PFSK-1 (cell line): ENCODE results near the gene RNF175.

Source experiments
- FOXP2 ChIP-seq: optimal IDR thresholded peaks from 2 replicates; pipeline ENCODE3; 2011; ENCODE audit warnings: borderline replicate concordance, control low read depth, inconsistent platforms; ENCODE audit not compliant: insufficient read depth; ENCODE audit errors: extremely low read length, extremely low read depth
- POLR2AphosphoS5 ChIP-seq: IDR thresholded peaks from 2 replicates; pipeline ENCODE4 v1.6.1; 2012; ENCODE audit warnings: low read depth, mild to moderate bottlenecking, control low read depth, low read length, moderate library complexity
- SIN3A ChIP-seq: IDR thresholded peaks from 2 replicates; pipeline ENCODE4 v1.6.1; 2012; ENCODE audit warnings: mild to moderate bottlenecking, low read length, moderate library complexity, borderline replicate concordance; ENCODE audit not compliant: insufficient read depth
- TAF1 ChIP-seq: IDR thresholded peaks from 2 replicates; pipeline ENCODE4 v1.6.1; 2012; ENCODE audit warnings: low read length, control low read depth, borderline replicate concordance; ENCODE audit not compliant: insufficient read depth
- TF ChIP-seq, protein P1 (sequence below), 2 experiments: IDR thresholded peaks; 2 replicates each; pipeline versions ENCODE4 v1.6.1 to v1.8.0; 2011 to 2012; ENCODE audit warnings: low read depth in 2 of 2, low read length in 2 of 2, control low read depth in 1 of 2, inconsistent platforms in 1 of 2, mild to moderate bottlenecking in 1 of 2, moderate library complexity in 1 of 2; ENCODE audit not compliant: insufficient read depth in 1 of 2

DNA sequence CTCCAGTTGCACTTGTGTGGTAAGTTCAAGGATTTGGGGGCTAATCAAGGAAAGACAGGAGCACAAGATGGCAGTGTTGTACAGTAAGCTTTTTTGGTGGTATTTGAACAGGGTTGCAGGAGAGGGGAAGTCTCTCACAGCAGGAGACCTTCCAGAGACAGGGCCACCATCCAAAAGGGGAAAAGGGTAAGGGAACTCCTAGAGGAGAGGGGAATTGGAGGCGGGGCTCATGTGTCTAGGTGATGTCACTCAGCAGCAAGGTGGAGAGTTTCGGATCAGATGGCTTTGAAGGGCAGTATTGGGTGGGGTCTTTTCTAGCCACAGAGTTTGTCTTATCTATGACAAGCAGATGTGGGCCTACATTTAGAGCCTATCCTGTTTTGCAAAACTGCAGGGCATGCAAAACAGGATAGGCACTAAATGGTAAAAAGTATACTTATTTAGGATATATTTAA, 13.4 kb upstream of the RNF175 start:
- TF ChIP-seq POLR2AphosphoS5 (no peak), SIN3A (no peak), TAF1 (no peak), FOXP2 (no peak)
- TF ChIP-seq, protein P1, sequence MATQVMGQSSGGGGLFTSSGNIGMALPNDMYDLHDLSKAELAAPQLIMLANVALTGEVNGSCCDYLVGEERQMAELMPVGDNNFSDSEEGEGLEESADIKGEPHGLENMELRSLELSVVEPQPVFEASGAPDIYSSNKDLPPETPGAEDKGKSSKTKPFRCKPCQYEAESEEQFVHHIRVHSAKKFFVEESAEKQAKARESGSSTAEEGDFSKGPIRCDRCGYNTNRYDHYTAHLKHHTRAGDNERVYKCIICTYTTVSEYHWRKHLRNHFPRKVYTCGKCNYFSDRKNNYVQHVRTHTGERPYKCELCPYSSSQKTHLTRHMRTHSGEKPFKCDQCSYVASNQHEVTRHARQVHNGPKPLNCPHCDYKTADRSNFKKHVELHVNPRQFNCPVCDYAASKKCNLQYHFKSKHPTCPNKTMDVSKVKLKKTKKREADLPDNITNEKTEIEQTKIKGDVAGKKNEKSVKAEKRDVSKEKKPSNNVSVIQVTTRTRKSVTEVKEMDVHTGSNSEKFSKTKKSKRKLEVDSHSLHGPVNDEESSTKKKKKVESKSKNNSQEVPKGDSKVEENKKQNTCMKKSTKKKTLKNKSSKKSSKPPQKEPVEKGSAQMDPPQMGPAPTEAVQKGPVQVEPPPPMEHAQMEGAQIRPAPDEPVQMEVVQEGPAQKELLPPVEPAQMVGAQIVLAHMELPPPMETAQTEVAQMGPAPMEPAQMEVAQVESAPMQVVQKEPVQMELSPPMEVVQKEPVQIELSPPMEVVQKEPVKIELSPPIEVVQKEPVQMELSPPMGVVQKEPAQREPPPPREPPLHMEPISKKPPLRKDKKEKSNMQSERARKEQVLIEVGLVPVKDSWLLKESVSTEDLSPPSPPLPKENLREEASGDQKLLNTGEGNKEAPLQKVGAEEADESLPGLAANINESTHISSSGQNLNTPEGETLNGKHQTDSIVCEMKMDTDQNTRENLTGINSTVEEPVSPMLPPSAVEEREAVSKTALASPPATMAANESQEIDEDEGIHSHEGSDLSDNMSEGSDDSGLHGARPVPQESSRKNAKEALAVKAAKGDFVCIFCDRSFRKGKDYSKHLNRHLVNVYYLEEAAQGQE (IDR thresholded peaks at IDR 0.05; ENCODE audit: insufficient read depth in 1 of 2, low read depth in 2 of 2, low read length in 2 of 2), result no peak
